ENCODE data around the gene SMAD4. TPM values are rescaled to one million over a fixed set of nuclear protein-coding genes. Genes with fewer than 3 reads are reported as not detected.

SMAD4 gene
- total and polyA plus RNA-seq, 2 of the 8 experiments (the other 6 are each of a cell fraction or from before 2014, with no cell fraction given): 86.5 to 139 TPM

DNA sequence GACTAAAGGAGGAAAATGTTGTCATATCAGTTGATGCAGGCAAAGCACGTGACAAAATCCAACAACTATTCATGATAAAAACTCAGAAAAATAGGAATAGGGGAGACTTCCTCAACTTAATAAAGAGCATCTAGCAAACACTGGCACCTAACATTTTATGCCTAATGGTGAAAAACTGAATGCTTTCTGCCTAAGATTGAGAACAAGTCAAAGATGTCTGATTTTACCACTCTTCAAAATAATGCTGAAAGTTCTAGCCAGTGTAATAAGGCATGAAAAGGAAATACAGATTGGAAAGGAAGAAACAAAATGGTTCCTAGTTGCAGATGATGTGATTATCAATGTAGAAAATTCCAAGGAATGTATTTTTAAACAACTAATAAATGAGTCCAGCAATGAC, 58.4 kb downstream of the SMAD4 start:
- no peak overlapping the region for H4K5ac ChIP-seq (ENCODE audit: insufficient read length, low read depth, low read length)
- H3K36me3 ChIP-seq (ENCODE audit: control insufficient read depth in 2 of 4, insufficient read depth in 4 of 4, low read length in 3 of 4): peaks cover 3 to 34% (median 18%) of the 10 kb centered on the region in 4 experiments; a peak in 4 of 8 replicates
- H3K9me3 ChIP-seq (ENCODE audit: insufficient read depth in 2 of 2, low read depth in 1 of 2, low read length in 1 of 2): peaks cover 3 to 5% of the 10 kb centered on the region in 2 experiments
- no peak overlapping the region for H3K4ac ChIP-seq (replicated peaks; ENCODE audit: insufficient read length, low read depth, low read length)
- H3K23ac ChIP-seq (ENCODE audit: insufficient read length): no peak overlapping the region
- H3K18ac ChIP-seq (ENCODE audit: extremely low read depth, low read length): no peak overlapping the region
- no peak overlapping the region for H3K4me3 ChIP-seq (ENCODE audit: extremely low read depth in 1 of 4, insufficient read depth in 2 of 4, low read depth in 3 of 4, low read length in 4 of 4)
- CTCF ChIA-PET (ENCODE audit: partially characterized antibody): no interaction called here
- no peaks in the 10 kb centered on the region for H3K27me3 ChIP-seq (replicated peaks in 1 of 4; ENCODE audit: control insufficient read depth in 3 of 4, extremely low read depth in 1 of 4, insufficient read depth in 3 of 4, low read length in 3 of 4)
- no peaks in the 10 kb centered on the region for H4K20me1 ChIP-seq (replicated peaks in 1 of 2; ENCODE audit: control insufficient read depth in 1 of 2, insufficient read depth in 2 of 2, low read length in 2 of 2)
- H3K9ac ChIP-seq (replicated peaks in 1 of 4; ENCODE audit: extremely low read depth in 1 of 4, low read depth in 3 of 4, low read length in 3 of 4): no peak overlapping the region
- no peak overlapping the region for H2BK15ac ChIP-seq (ENCODE audit: low read length)
- H3K4me2 ChIP-seq (ENCODE audit: insufficient read depth in 1 of 2, low read depth in 2 of 2, low read length in 2 of 2): no peak overlapping the region
- no peak overlapping the region for H2BK12ac ChIP-seq (ENCODE audit: low read depth, low read length)
- H3K4me1 ChIP-seq (replicated peaks in 1 of 4; ENCODE audit: control insufficient read depth in 3 of 4, insufficient read depth in 4 of 4, low read length in 3 of 4): no peaks in the 10 kb centered on the region
- H2BK120ac ChIP-seq (replicated peaks; ENCODE audit: low read depth, low read length): no peak overlapping the region
- H2BK20ac ChIP-seq (ENCODE audit: low read length): no peak overlapping the region
- no peak overlapping the region for H3K14ac ChIP-seq (ENCODE audit: insufficient read length)
- no peak overlapping the region for H3K56ac ChIP-seq (replicated peaks; ENCODE audit: insufficient read length, low read depth, low read length)
- no peaks in the 10 kb centered on the region for H3K79me1 ChIP-seq (ENCODE audit: low read depth, low read length)
- no peak overlapping the region for H4K91ac ChIP-seq (replicated peaks; ENCODE audit: insufficient read length, low read length)
- peak; percentile 55 for FAIRE-seq
- no peak overlapping the region for H2AFZ ChIP-seq (ENCODE audit: low read length)
- POLR2A ChIA-PET (ENCODE audit: partially characterized antibody): no interaction called here
- no peak overlapping the region for H2AK5ac ChIP-seq (ENCODE audit: low read depth, low read length)
- WGBS, 2 experiments (ENCODE audit: extremely low coverage in 1 of 2, insufficient coverage in 1 of 2, insufficient read length in 1 of 2, insufficient replicate concordance in 2 of 2, low coverage in 1 of 2, low lambda C conversion rate in 2 of 2, missing lambda C conversion rate in 1 of 2): 100% methylated on average over 1 of the region's 1 CpG; no CpG with 5 or more reads in 1 of the 2 experiments
- H4K8ac ChIP-seq (ENCODE audit: extremely low read depth, insufficient read depth, low read length): no peak overlapping the region
- H3K23me2 ChIP-seq (ENCODE audit: low read depth, low read length): no peaks in the 10 kb centered on the region
- no peaks in the 10 kb centered on the region for H3K79me2 ChIP-seq (ENCODE audit: control insufficient read depth in 1 of 2, insufficient read depth in 2 of 2, low read length in 2 of 2)
- DNase-seq (ENCODE audit: low read depth in 1 of 2, low spot score in 2 of 2): no peak
- H3K27ac ChIP-seq (ENCODE audit: low read depth, low read length): no peak overlapping the region
- H2BK5ac ChIP-seq (ENCODE audit: low read depth, low read length): no peak overlapping the region
- TF ChIP-seq YY1 (IDR thresholded peaks at IDR 0.05; ENCODE audit: low read depth, low read length): no peak
- TF ChIP-seq RAD21 (IDR thresholded peaks at IDR 0.05 in 1 of 2, conservative IDR thresholded peaks at IDR 0.05 in 1 of 2; ENCODE audit: low read depth in 2 of 2, low read length in 2 of 2): no peak
- TF ChIP-seq SAP30 (IDR thresholded peaks at IDR 0.05; ENCODE audit: insufficient read depth, insufficient replicate concordance, low read length): no peak
- no peak for TF ChIP-seq BACH1 (IDR thresholded peaks at IDR 0.05; ENCODE audit: low read length)
- TF ChIP-seq RXRA (IDR thresholded peaks at IDR 0.05; ENCODE audit: insufficient read depth, low read depth, low read length): no peak
- peak; percentile 83; the same call in 1 of the 2 replicates for TF ChIP-seq KDM1A (IDR thresholded peaks at IDR 0.05; ENCODE audit: borderline replicate concordance, low read length)
- TF ChIP-seq, protein P1, sequence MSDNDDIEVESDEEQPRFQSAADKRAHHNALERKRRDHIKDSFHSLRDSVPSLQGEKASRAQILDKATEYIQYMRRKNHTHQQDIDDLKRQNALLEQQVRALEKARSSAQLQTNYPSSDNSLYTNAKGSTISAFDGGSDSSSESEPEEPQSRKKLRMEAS (IDR thresholded peaks at IDR 0.05): 0 out of 2 replicates have a peak, but pooled peaks have one; percentile 8
- no peak for TF ChIP-seq KDM5A (IDR thresholded peaks at IDR 0.05; ENCODE audit: low read length)
- TF ChIP-seq SP1 (IDR thresholded peaks at IDR 0.05; ENCODE audit: low read depth, low read length): no peak
- no peak for TF ChIP-seq KDM4A (IDR thresholded peaks at IDR 0.05; ENCODE audit: low read depth, low read length, severe bottlenecking)
- TF ChIP-seq CTBP2 (IDR thresholded peaks at IDR 0.05; ENCODE audit: borderline replicate concordance, insufficient read depth, insufficient read length, low read length): no peak
- TF ChIP-seq TCF12 (IDR thresholded peaks at IDR 0.05; ENCODE audit: low read depth, low read length): no peak
- TF ChIP-seq CHD2 (IDR thresholded peaks at IDR 0.05; ENCODE audit: low read length): no peak
- no peak for TF ChIP-seq SP4 (IDR thresholded peaks at IDR 0.05; ENCODE audit: low read length)
- TF ChIP-seq PHF8 (conservative IDR thresholded peaks at IDR 0.05; ENCODE audit: low read depth, low read length): no peak

All from H1 (cell line).